Pancreas (tissue), 10 donors: ENCODE data around the gene GRAMD1A. TPM values are rescaled to one million over a fixed set of nuclear protein-coding genes. Genes with fewer than 3 reads are reported as not detected.
"Not testable (repeated sequence)": the region's sequence is repeated elsewhere in the genome, so short reads cannot be mapped to it uniquely, and the experiment has no call there.

Experiments used
- ATAC-seq, 4 donors: fragments of 200-7000 bp; cut with Tn5 transposase; one replicate each; pipeline versions ENCODE4 v1.8.0 to v1.9.1; 2020; ENCODE audit warnings: mild to moderate bottlenecking in 4 of 4, moderate library complexity in 4 of 4
- DNase-seq, 6 donors: peaks; one replicate each; pipeline ENCODE4 v3.0.0-alpha.2; 2020
- FAIRE-seq: peaks from 2 replicates; lab custom pipeline; 2012; peaks lifted over from hg19 to GRCh38; lab: Jason Lieb, UNC
- H3K27ac ChIP-seq, 4 donors: fragments of 200-600 bp; sonication (generic); 1 replicate in 3 of 4; 2 replicates in 1 of 4; pipeline versions ENCODE4 v1.5.0 to v1.8.0; 2020
- H3K27me3 ChIP-seq, 4 donors: fragments of 200-600 bp; one replicate each; pipeline ENCODE4 v1.8.0; 2021
- H3K36me3 ChIP-seq, 3 donors: fragments of 200-600 bp; sonication (generic) in 1 of 3; one replicate each; pipeline versions ENCODE4 v1.5.0 to v1.8.0; 2020 to 2021
- H3K4me1 ChIP-seq, 3 donors: fragments of 200-600 bp; one replicate each; pipeline ENCODE4 v1.8.0; 2021
- H3K4me3 ChIP-seq, 4 donors: fragments of 200-600 bp; sonication (generic) in 2 of 4; one replicate each; pipeline versions ENCODE4 v1.5.0 to v1.8.0; 2020 to 2021
- H3K9me3 ChIP-seq, 4 donors: fragments of 200-600 bp; one replicate each; pipeline ENCODE4 v1.8.0; 2021
- WGBS, 2 donors: extraction: QIAGEN DNeasy Blood & Tissue Kit; methylation state at CpG; one replicate each; pipeline ENCODE4 v1.1.7; 2013; 5-methylcytosine and 5-hydroxymethylcytosine counted together
- intact Hi-C, 3 donors: fragments of 100-400 bp; cut with DNase I; formaldehyde crosslinking; loops; one replicate each; pipeline versions ENCODE4 v1.11.1 to v1.14.2; 2022
- polyA plus RNA-seq, 2 donors: library from polyadenylated mRNA; stranded (reverse); fragments of 200-250 nt; gene quantifications; one replicate each; pipeline ENCODE4 v1.2.3, GENCODE V29; 2013
- total RNA-seq, 6 donors: library from RNA; stranded (reverse); fragmentation: NEBNext Ultra II Directional in 4 of 6; extraction: Animal tissue kit (Norgen Biotek cat#: 25700) in 4 of 6; gene quantifications; one replicate each; pipeline versions ENCODE4 v1.2.1 to v1.2.4, GENCODE V29; 2021 to 2023
- TF ChIP-seq, protein P1 (sequence below), 4 donors: fragments of 200-600 bp; sonication (generic) in 3 of 4; IDR thresholded peaks; one replicate each; pipeline versions ENCODE4 v1.5.0 to v1.8.0; 2021; ENCODE audit warnings: antibody characterized with exemption in 4 of 4
- donor health status: healthy with polysubstance abuse.
- donor health status: DM: no; HTN: no; CAD: no; lungs with moderate emphysema.
- donor health status: DM: no; HTN: no; CAD: no.
- donor health status: control.
- donor health status: control.
- donor health status: Bipolar disorder and iron deficiency.
- donor health status: DM: yes; HTN: yes; CAD: no.
- donor health status: DM: no; HTN: no; CAD: no.
- donor health status: DM: no; HTN: no; CAD: no.
- donor health status: DM: yes; HTN: yes; CAD: no.

Gene GRAMD1A
- total and polyA plus RNA-seq, 8 donors: 47.3 to 137 (median 87.4) TPM

DNA sequence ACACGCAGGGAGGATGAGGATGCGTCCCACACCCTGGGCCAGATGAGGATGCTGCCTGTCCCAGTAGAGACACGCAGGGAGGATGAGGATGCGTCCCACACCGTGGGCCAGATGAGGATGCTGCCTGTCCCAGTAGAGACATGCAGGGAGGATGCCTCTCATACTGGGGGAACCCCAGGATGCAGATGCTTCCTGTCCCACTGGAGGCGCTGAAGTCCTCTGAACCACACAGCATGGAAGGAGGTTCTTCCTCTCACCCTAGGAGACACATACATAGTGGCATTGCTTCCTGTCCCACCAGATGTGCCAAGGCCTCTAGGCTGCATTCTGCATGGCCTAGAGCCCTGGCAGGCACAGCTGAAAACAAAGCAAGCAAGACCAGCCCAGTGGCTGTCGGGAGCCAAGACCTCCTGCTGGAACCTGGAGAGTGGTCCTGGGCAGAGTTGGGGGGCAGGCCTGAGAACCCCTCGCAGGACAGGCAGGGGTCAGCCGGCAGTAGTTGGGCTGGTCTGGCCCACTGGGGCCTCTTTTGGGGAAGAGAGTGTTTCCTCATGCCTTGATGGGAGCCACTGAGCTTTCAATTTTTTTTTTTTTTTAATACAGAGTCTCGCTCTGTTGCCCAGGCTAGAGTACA, 45.7 kb downstream of the GRAMD1A start:
- H3K4me1 ChIP-seq: peaks cover 17 to 43% (median 17%) of the 10 kb centered on the region in 3 donors
- no peaks in the 10 kb centered on the region for H3K36me3 ChIP-seq
- intact Hi-C loops: no loop called here
- no peak overlapping the region for H3K4me3 ChIP-seq
- WGBS, 2 donors: 69 to 74% methylated on average over 10 of the region's 10 CpGs
- TF ChIP-seq, protein P1, sequence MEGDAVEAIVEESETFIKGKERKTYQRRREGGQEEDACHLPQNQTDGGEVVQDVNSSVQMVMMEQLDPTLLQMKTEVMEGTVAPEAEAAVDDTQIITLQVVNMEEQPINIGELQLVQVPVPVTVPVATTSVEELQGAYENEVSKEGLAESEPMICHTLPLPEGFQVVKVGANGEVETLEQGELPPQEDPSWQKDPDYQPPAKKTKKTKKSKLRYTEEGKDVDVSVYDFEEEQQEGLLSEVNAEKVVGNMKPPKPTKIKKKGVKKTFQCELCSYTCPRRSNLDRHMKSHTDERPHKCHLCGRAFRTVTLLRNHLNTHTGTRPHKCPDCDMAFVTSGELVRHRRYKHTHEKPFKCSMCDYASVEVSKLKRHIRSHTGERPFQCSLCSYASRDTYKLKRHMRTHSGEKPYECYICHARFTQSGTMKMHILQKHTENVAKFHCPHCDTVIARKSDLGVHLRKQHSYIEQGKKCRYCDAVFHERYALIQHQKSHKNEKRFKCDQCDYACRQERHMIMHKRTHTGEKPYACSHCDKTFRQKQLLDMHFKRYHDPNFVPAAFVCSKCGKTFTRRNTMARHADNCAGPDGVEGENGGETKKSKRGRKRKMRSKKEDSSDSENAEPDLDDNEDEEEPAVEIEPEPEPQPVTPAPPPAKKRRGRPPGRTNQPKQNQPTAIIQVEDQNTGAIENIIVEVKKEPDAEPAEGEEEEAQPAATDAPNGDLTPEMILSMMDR (IDR thresholded peaks at IDR 0.05): no peak
- FAIRE-seq: no peak
- DNase-seq: peak in 1 of 6 donors; percentile 64
- H3K27ac ChIP-seq: no peak overlapping the region
- H3K9me3 ChIP-seq: no peaks in the 10 kb centered on the region
- no peaks in the 10 kb centered on the region for H3K27me3 ChIP-seq
- no peak for ATAC-seq

- H3K27ac ChIP-seq: no peak overlapping the region
- ATAC-seq (no peak), DNase-seq (peak in 3 of 6 donors; percentile 56 to 83 (median 66)), FAIRE-seq (no peak)
- intact Hi-C loops: no loop called here
- TF ChIP-seq, protein P1 (IDR thresholded peaks at IDR 0.05): no peak
- H3K9me3 ChIP-seq: no peaks in the 10 kb centered on the region
- no peak overlapping the region for H3K4me3 ChIP-seq
- H3K4me1 ChIP-seq: peaks cover 14 to 37% (median 17%) of the 10 kb centered on the region in 3 donors
- no peaks in the 10 kb centered on the region for H3K27me3 ChIP-seq
- H3K36me3 ChIP-seq: no peaks in the 10 kb centered on the region
- 55 to 66% methylated on average over 5 of the region's 5 CpGs for WGBS, 2 donors
Measured at GRCh38 chr19:35046461-35046860, 46.3 kb downstream of the GRAMD1A start.

DNA sequence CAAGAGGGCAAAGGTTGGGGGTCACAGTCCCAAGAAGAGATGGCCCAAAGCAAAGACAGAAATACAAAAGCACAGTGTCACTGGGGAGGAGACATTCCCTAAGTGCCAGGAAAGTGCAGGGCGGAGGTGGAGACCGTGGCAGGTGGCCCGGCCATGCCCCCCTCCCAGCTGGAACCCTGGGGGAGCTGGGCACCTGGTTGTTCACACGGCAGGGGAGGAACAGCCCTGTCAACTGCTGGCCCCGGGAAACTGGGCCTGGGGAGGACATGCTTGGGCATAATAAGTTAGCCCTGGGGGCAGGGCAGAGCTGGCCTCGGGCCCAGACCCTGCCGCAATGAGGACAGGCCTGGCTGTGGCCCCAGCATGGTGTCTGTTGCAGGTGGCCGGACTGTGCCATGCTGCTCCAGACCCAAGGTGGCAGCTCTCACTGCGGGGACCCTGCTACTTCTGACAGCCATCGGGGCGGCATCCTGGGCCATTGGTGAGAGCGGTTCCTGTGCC, 48.8 kb downstream of the GRAMD1A start:
- 12 to 14% methylated on average over 12 of the region's 12 CpGs for WGBS, 2 donors
- Histone ChIP-seq H3K27ac (peak overlapping the region in 3 of 4 donors; percentile 29 to 69 (median 52)), H3K4me3 (peak overlapping the region in 1 of 4 donors; percentile 15), H3K9me3 (no peaks in the 10 kb centered on the region), H3K27me3 (no peaks in the 10 kb centered on the region), H3K36me3 (no peaks in the 10 kb centered on the region), H3K4me1 (peaks cover 14 to 34% (median 17%) of the 10 kb centered on the region in 3 donors)
- intact Hi-C loops: no loop called here
- TF ChIP-seq, protein P1 (IDR thresholded peaks at IDR 0.05): no peak
- peak; percentile 90 to 99 (median 96) for DNase-seq
- FAIRE-seq: no peak
- peak; percentile 86 to 93 (median 90) for ATAC-seq

- WGBS, 2 donors: 30 to 39% methylated on average over 5 of the region's 5 CpGs
- H3K4me3 ChIP-seq: peak overlapping the region in 1 of 4 donors; percentile 15
- FAIRE-seq: no peak
- H3K36me3 ChIP-seq: no peaks in the 10 kb centered on the region
- ATAC-seq: no peak
- peaks cover 14 to 34% (median 17%) of the 10 kb centered on the region in 3 donors for H3K4me1 ChIP-seq
- H3K27ac ChIP-seq: peak overlapping the region in 2 of 4 donors; percentile 29 to 69
- intact Hi-C loops: no loop called here
- no peaks in the 10 kb centered on the region for H3K9me3 ChIP-seq
- DNase-seq: no peak
- no peaks in the 10 kb centered on the region for H3K27me3 ChIP-seq
- TF ChIP-seq, protein P1 (IDR thresholded peaks at IDR 0.05): no peak
Measured at GRCh38 chr19:35049456-35049855, 49.3 kb downstream of the GRAMD1A start.

DNA sequence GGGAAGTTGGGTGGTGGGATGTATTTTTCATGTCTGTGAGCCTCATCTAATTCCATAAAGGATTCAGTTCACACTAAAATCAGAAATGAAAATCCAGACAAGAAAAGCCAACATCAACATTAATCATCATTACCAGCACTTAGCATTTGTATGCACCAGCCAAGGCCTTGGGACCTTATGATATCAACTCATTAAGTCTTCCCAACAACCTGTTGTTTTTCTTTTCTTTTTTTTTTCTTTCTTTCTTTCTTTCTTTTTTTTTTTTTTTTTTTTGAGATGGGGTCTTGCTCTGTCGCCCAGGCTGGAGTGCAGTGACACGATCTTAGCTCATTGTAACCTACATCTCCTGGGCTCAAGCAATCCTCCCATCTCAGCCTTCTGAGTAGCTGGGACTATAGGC, 50.5 kb downstream of the GRAMD1A start:
- H3K27me3 ChIP-seq, H3K9me3 ChIP-seq, H3K36me3 ChIP-seq, H3K27ac ChIP-seq, ATAC-seq, intact Hi-C loops, H3K4me3 ChIP-seq, FAIRE-seq: not testable (repeated sequence)
- WGBS, 2 donors: 96 to 97% methylated on average over 2 of the region's 2 CpGs
- peaks cover 14 to 27% (median 17%) of the 10 kb centered on the region in 3 donors for H3K4me1 ChIP-seq
- DNase-seq: peak in 1 of 6 donors; percentile 3

DNA sequence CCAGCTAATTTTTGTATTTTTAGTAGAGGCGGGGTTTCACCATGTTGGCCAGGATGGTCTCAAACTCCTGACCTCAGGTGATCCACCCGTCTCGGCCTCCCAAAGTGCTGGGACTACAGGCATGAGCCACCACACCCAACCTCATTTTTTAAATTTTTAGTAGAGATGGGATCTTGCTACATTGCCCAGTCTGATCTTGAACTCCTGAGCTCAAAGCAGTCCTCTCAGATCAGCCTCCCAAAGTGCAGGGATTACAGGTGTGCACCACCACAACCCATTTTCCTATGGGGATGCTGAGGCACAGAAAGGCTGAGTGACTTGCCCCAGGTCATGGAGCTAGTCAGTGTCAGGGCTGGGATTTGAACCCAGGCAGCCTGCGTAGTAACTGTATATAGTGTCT, 51.1 kb downstream of the GRAMD1A start:
- H3K9me3 ChIP-seq, intact Hi-C loops, ATAC-seq, H3K27ac ChIP-seq, FAIRE-seq, H3K27me3 ChIP-seq, H3K4me3 ChIP-seq, H3K36me3 ChIP-seq, DNase-seq: not testable (repeated sequence)
- peaks cover 14 to 27% (median 17%) of the 10 kb centered on the region in 3 donors for H3K4me1 ChIP-seq
- WGBS, 2 donors: 96% methylated on average over 4 of the region's 4 CpGs
